Trophoblast cell (in vitro differentiated cells and primary cell): Measurements from ENCODE around the gene RBM14.
A peak's percentile ranks its signal among the peaks of the same experiment; 100 is the strongest.

Experiments used
- DNase-seq, 2 donors: peaks; one replicate each; pipeline ENCODE4 v3.0.0-alpha.2; 2016
- H2AFZ ChIP-seq: 2 replicates; pipeline ENCODE4 v1.6.1; 2013; ENCODE audit warnings: low read length, moderate library complexity, mild to moderate bottlenecking; ENCODE audit not compliant: insufficient read depth, poor library complexity
- H2AK5ac ChIP-seq: 2 replicates; pipeline ENCODE4 v1.6.1; 2013; ENCODE audit warnings: mild to moderate bottlenecking, low read length
- H2BK120ac ChIP-seq: 2 replicates; pipeline ENCODE4 v1.6.1; 2013; ENCODE audit warnings: low read length, mild to moderate bottlenecking, moderate library complexity; ENCODE audit not compliant: insufficient read depth, poor library complexity
- H2BK12ac ChIP-seq: 2 replicates; pipeline ENCODE4 v1.6.1; 2013; ENCODE audit warnings: mild to moderate bottlenecking, low read length, moderate library complexity
- H2BK5ac ChIP-seq: 2 replicates; pipeline ENCODE4 v1.6.1; 2013; ENCODE audit warnings: low read length, low read depth, moderate library complexity, mild to moderate bottlenecking; ENCODE audit not compliant: poor library complexity
- H3K14ac ChIP-seq: 2 replicates; pipeline ENCODE4 v1.6.1; 2013; ENCODE audit warnings: mild to moderate bottlenecking, low read length
- H3K18ac ChIP-seq: 2 replicates; pipeline ENCODE4 v1.6.1; 2013; ENCODE audit warnings: mild to moderate bottlenecking, low read length
- H3K23ac ChIP-seq: 2 replicates; pipeline ENCODE4 v1.6.1; 2013; ENCODE audit warnings: low read length
- H3K27ac ChIP-seq: 2 replicates; pipeline ENCODE4 v1.5.1; 2013; ENCODE audit warnings: low read depth, mild to moderate bottlenecking, inconsistent platforms, low read length, moderate library complexity
- H3K27me3 ChIP-seq: 2 replicates; pipeline ENCODE4 v1.6.1; 2013; ENCODE audit warnings: inconsistent platforms, mild to moderate bottlenecking, low read length, moderate library complexity; ENCODE audit not compliant: insufficient read depth
- H3K36me3 ChIP-seq, 2 experiments: 1 replicate in 1 of 2; 2 replicates in 1 of 2; pipeline ENCODE4 v1.6.1; 2013; ENCODE audit warnings: low read length in 2 of 2, mild to moderate bottlenecking in 2 of 2, moderate library complexity in 1 of 2; ENCODE audit not compliant: insufficient read depth in 2 of 2, control insufficient read depth in 1 of 2
- H3K4ac ChIP-seq: 2 replicates; pipeline ENCODE4 v1.6.1; 2013; ENCODE audit warnings: low read depth, mild to moderate bottlenecking, low read length, moderate library complexity
- H3K4me1 ChIP-seq, 2 experiments: 1 replicate in 1 of 2; 2 replicates in 1 of 2; pipeline ENCODE4 v1.6.1; 2013; ENCODE audit warnings: low read length in 2 of 2, mild to moderate bottlenecking in 2 of 2, moderate library complexity in 1 of 2; ENCODE audit not compliant: insufficient read depth in 2 of 2, control insufficient read depth in 1 of 2
- H3K4me2 ChIP-seq: 2 replicates; pipeline ENCODE4 v1.6.1; 2013; ENCODE audit warnings: inconsistent platforms, mild to moderate bottlenecking, low read length, moderate library complexity
- H3K4me3 ChIP-seq: 2 replicates; pipeline ENCODE4 v1.5.1; 2013; ENCODE audit warnings: mild to moderate bottlenecking, low read depth, low read length, inconsistent platforms
- H3K79me1 ChIP-seq: one replicate; pipeline ENCODE4 v1.6.1; 2013; ENCODE audit warnings: low read length
- H3K79me2 ChIP-seq: 2 replicates; pipeline ENCODE4 v1.6.1; 2013; ENCODE audit warnings: low read length, mild to moderate bottlenecking; ENCODE audit not compliant: control insufficient read depth, insufficient read depth, poor library complexity
- H3K9ac ChIP-seq: 2 replicates; pipeline ENCODE4 v1.6.1; 2013; ENCODE audit warnings: mild to moderate bottlenecking, low read length
- H3K9me3 ChIP-seq: 2 replicates; pipeline ENCODE4 v1.6.1; 2013; ENCODE audit warnings: low read depth, mild to moderate bottlenecking, control low read depth, inconsistent platforms, low read length; ENCODE audit not compliant: insufficient read depth
- H4K12ac ChIP-seq: 2 replicates; pipeline ENCODE4 v1.6.1; 2013; ENCODE audit warnings: low read depth, mild to moderate bottlenecking, low read length, moderate library complexity
- H4K8ac ChIP-seq: 2 replicates; pipeline ENCODE4 v1.6.1; 2013; ENCODE audit warnings: low read depth, mild to moderate bottlenecking, low read length, moderate library complexity
- H4K91ac ChIP-seq: one replicate; pipeline ENCODE4 v1.6.1; 2013; ENCODE audit warnings: low read depth, mild to moderate bottlenecking, low read length, moderate library complexity
- WGBS: extraction: QIAGEN DNeasy Blood & Tissue Kit; methylation state at CpG from one replicate; pipeline ENCODE4 v1.1.7; 2013; ENCODE audit warnings: missing lambda C conversion rate; ENCODE audit not compliant: insufficient read length, insufficient coverage; ENCODE audit errors: extremely low coverage; 5-methylcytosine and 5-hydroxymethylcytosine counted together

The RBM14 gene

GRCh38 chr11:66632952-66633351, 16.5 kb downstream of the RBM14 start:
- H3K36me3 ChIP-seq = peaks cover 24 to 29% of the 10 kb centered on the region in 2 experiments
- peaks cover 2% of the 10 kb centered on the region for H3K79me1 ChIP-seq
- peaks cover 2% of the 10 kb centered on the region in 2 experiments for H3K4me1 ChIP-seq
- no peak overlapping the region for H2BK5ac ChIP-seq
- no peak overlapping the region for H3K9ac ChIP-seq
- H4K8ac ChIP-seq = no peak overlapping the region
- no peak overlapping the region for H2BK12ac ChIP-seq
- no peak for DNase-seq
- no peak overlapping the region for H3K4me2 ChIP-seq
- H3K4me3 ChIP-seq = no peak overlapping the region
- H2AK5ac ChIP-seq = no peak overlapping the region
- H3K9me3 ChIP-seq = no peaks in the 10 kb centered on the region
- H3K27me3 ChIP-seq = no peaks in the 10 kb centered on the region
- H2BK120ac ChIP-seq = no peak overlapping the region
- no peak overlapping the region for H2AFZ ChIP-seq
- no peak overlapping the region for H3K4ac ChIP-seq
- no peak overlapping the region for H3K14ac ChIP-seq
- no peak overlapping the region for H3K27ac ChIP-seq
- H4K12ac ChIP-seq = no peak overlapping the region
- no peak overlapping the region for H3K23ac ChIP-seq
- no CpG with 5 or more reads among the region's 2 CpGs for WGBS
- no peak overlapping the region for H3K18ac ChIP-seq
- H3K79me2 ChIP-seq = peaks cover 2% of the 10 kb centered on the region
- no peak overlapping the region for H4K91ac ChIP-seq

- no peak overlapping the region for H3K27ac ChIP-seq
- H2AFZ ChIP-seq = no peak overlapping the region
- no peak overlapping the region for H3K4me3 ChIP-seq
- H4K91ac ChIP-seq = no peak overlapping the region
- no peak overlapping the region for H2AK5ac ChIP-seq
- peaks cover 9% of the 10 kb centered on the region for H3K79me1 ChIP-seq
- no peak overlapping the region for H3K4ac ChIP-seq
- H3K18ac ChIP-seq = no peak overlapping the region
- no peaks in the 10 kb centered on the region for H3K9me3 ChIP-seq
- no peak overlapping the region for H2BK5ac ChIP-seq
- DNase-seq = no peak
- H3K4me1 ChIP-seq = peaks cover 16 to 22% of the 10 kb centered on the region in 2 experiments
- no peak overlapping the region for H2BK12ac ChIP-seq
- no peak overlapping the region for H3K9ac ChIP-seq
- WGBS = no CpG with 5 or more reads among the region's 3 CpGs
- no peak overlapping the region for H2BK120ac ChIP-seq
- no peak overlapping the region for H4K12ac ChIP-seq
- H3K4me2 ChIP-seq = no peak overlapping the region
- peaks cover 22% of the 10 kb centered on the region for H3K79me2 ChIP-seq
- no peak overlapping the region for H3K14ac ChIP-seq
- no peak overlapping the region for H4K8ac ChIP-seq
- H3K23ac ChIP-seq = no peak overlapping the region
- H3K27me3 ChIP-seq = no peaks in the 10 kb centered on the region
- H3K36me3 ChIP-seq = peaks cover 14 to 20% of the 10 kb centered on the region in 2 experiments
Observed at GRCh38 chr11:66636411-66636810, 20.0 kb downstream of the RBM14 start.

- H3K4me2 ChIP-seq = peak overlapping the region; percentile 81
- H3K36me3 ChIP-seq = peaks cover 13 to 21% of the 10 kb centered on the region in 2 experiments
- H4K12ac ChIP-seq = peak overlapping the region; percentile 85
- DNase-seq = no peak
- peak overlapping the region; percentile 64 for H3K4me3 ChIP-seq
- H2AK5ac ChIP-seq = peak overlapping the region; percentile 81
- no peak overlapping the region for H2BK12ac ChIP-seq
- H3K27me3 ChIP-seq = no peaks in the 10 kb centered on the region
- peaks cover 16 to 23% of the 10 kb centered on the region in 2 experiments for H3K4me1 ChIP-seq
- H2AFZ ChIP-seq = peak overlapping the region; percentile 87
- H4K91ac ChIP-seq = peak overlapping the region; percentile 70
- no peak overlapping the region for H2BK5ac ChIP-seq
- H3K23ac ChIP-seq = no peak overlapping the region
- no peak overlapping the region for H3K9ac ChIP-seq
- no peak overlapping the region for H2BK120ac ChIP-seq
- H3K4ac ChIP-seq = peak overlapping the region; percentile 85
- no CpG with 5 or more reads among the region's 12 CpGs for WGBS
- H3K14ac ChIP-seq = peak overlapping the region; percentile 92
- peak overlapping the region; percentile 91 for H3K18ac ChIP-seq
- H3K9me3 ChIP-seq = no peaks in the 10 kb centered on the region
- peaks cover 23% of the 10 kb centered on the region for H3K79me2 ChIP-seq
- H3K79me1 ChIP-seq = peaks cover 9% of the 10 kb centered on the region
- peak overlapping the region; percentile 95 for H4K8ac ChIP-seq
- H3K27ac ChIP-seq = peak overlapping the region; percentile 73
Observed at GRCh38 chr11:66637557-66638176, 21.2 kb downstream of the RBM14 start.

GRCh38 chr11:66638177-66639065, 22.0 kb downstream of the RBM14 start, which contains the start of gene RBM4:
TSS of gene RBM4 (plus strand) at chr11:66638703. CDS start at chr11:66639712, 1,009 bp downstream.
- H3K9ac ChIP-seq = peak within 1 kb of the TSS; percentile 83
- peaks cover 9% of the 10 kb centered on the region for H3K79me1 ChIP-seq
- no CpG with 5 or more reads among the region's 63 CpGs for WGBS
- peak within 1 kb of the TSS; percentile 57 for H2BK120ac ChIP-seq
- H3K18ac ChIP-seq = peak within 1 kb of the TSS; percentile 91
- peaks cover 12 to 20% of the 10 kb centered on the region in 2 experiments for H3K36me3 ChIP-seq
- H3K14ac ChIP-seq = peak within 1 kb of the TSS; percentile 92
- H2AFZ ChIP-seq = peak within 1 kb of the TSS; percentile 87
- peaks cover 26% of the 10 kb centered on the region for H3K79me2 ChIP-seq
- H4K91ac ChIP-seq = peak within 1 kb of the TSS; percentile 94
- peak; percentile 100 for DNase-seq
- H3K9me3 ChIP-seq = no peaks in the 10 kb centered on the region
- peak within 1 kb of the TSS; percentile 71 for H2BK5ac ChIP-seq
- peak within 1 kb of the TSS; percentile 83 for H3K27ac ChIP-seq
- H4K12ac ChIP-seq = peak within 1 kb of the TSS; percentile 85
- H3K4me1 ChIP-seq = peaks cover 16 to 23% of the 10 kb centered on the region in 2 experiments
- H3K23ac ChIP-seq = no peak within 1 kb of the TSS
- peak within 1 kb of the TSS; percentile 88 for H3K4me3 ChIP-seq
- peak within 1 kb of the TSS; percentile 97 for H3K4ac ChIP-seq
- H2BK12ac ChIP-seq = no peak within 1 kb of the TSS
- H3K27me3 ChIP-seq = no peaks in the 10 kb centered on the region
- peak within 1 kb of the TSS; percentile 82 for H2AK5ac ChIP-seq
- H3K4me2 ChIP-seq = peak within 1 kb of the TSS; percentile 94
- H4K8ac ChIP-seq = peak within 1 kb of the TSS; percentile 95
